OCI-LY1 (cell line): Measurements from ENCODE around the gene KRT40.
"Not testable (repeated sequence)": the region's sequence is repeated elsewhere in the genome, so short reads cannot be mapped to it uniquely, and the experiment has no call there.

ENCODE experiments used
- H2AFZ ChIP-seq: fragments of 200-600 bp; sonication (generic), shearing (Covaris generic); 2 replicates; pipeline ENCODE4 v1.6.0; 2014; ENCODE audit warnings: antibody characterized with exemption, mild to moderate bottlenecking, low read length
- H3F3A ChIP-seq: fragments of 200-600 bp; sonication (generic), shearing (Covaris generic); 2 replicates; pipeline ENCODE4 v1.6.0; 2014; ENCODE audit warnings: mild to moderate bottlenecking, antibody characterized with exemption, low read length, moderate library complexity; ENCODE audit not compliant: insufficient read depth
- H3K27ac ChIP-seq: fragments of 200-600 bp; sonication (generic); 2 replicates; pipeline ENCODE4 v1.5.1; 2014; ENCODE audit warnings: low read length, mixed run types, mild to moderate bottlenecking, low read depth; ENCODE audit not compliant: poor library complexity, severe bottlenecking
- H3K27me3 ChIP-seq: fragments of 200-600 bp; sonication (generic); 2 replicates; pipeline ENCODE4 v1.6.0; 2014; ENCODE audit warnings: antibody characterized with exemption, mild to moderate bottlenecking, low read length, moderate library complexity; ENCODE audit not compliant: insufficient read depth
- H3K36me3 ChIP-seq: fragments of 200-600 bp; sonication (generic); 2 replicates; pipeline ENCODE4 v1.6.1; 2014; ENCODE audit warnings: mild to moderate bottlenecking, antibody characterized with exemption, low read length, moderate library complexity, mixed read lengths; ENCODE audit not compliant: insufficient read depth
- H3K4me1 ChIP-seq: fragments of 200-600 bp; sonication (generic); 2 replicates; pipeline ENCODE4 v1.5.1; 2014; ENCODE audit warnings: mild to moderate bottlenecking, low read length, moderate library complexity; ENCODE audit not compliant: insufficient read depth, severe bottlenecking
- H3K4me2 ChIP-seq: fragments of 200-600 bp; sonication (generic), shearing (Covaris generic); 2 replicates; pipeline ENCODE4 v1.6.1; 2014; ENCODE audit warnings: low read length
- H3K4me3 ChIP-seq: fragments of 200-600 bp; sonication (generic); 2 replicates; pipeline ENCODE4 v1.5.1; 2014; ENCODE audit warnings: low read length, low read depth, mild to moderate bottlenecking, mixed read lengths; ENCODE audit not compliant: poor library complexity, severe bottlenecking
- H3K79me2 ChIP-seq: fragments of 200-600 bp; shearing (Covaris generic); 2 replicates; pipeline ENCODE4 v1.6.1; 2016; ENCODE audit warnings: mixed run types, low read length, mixed read lengths; ENCODE audit not compliant: insufficient read depth
- H3K9ac ChIP-seq: fragments of 200-600 bp; sonication (generic), shearing (Covaris generic); 2 replicates; pipeline ENCODE4 v1.6.1; 2014; ENCODE audit warnings: mild to moderate bottlenecking, low read length, mixed read lengths
- H3K9me2 ChIP-seq: fragments of 200-600 bp; sonication (generic), shearing (Covaris generic); 2 replicates; pipeline ENCODE4 v1.6.1; 2014; ENCODE audit warnings: low read depth, mild to moderate bottlenecking, low read length, mixed read lengths
- H3K9me3 ChIP-seq: fragments of 200-600 bp; shearing (Covaris generic); 2 replicates; pipeline ENCODE4 v1.6.1; 2014; ENCODE audit warnings: low read length, mixed read lengths
- H4K20me1 ChIP-seq: fragments of 200-600 bp; sonication (generic), shearing (Covaris generic); 2 replicates; pipeline ENCODE4 v1.6.0; 2016; ENCODE audit warnings: mild to moderate bottlenecking, low read length; ENCODE audit not compliant: insufficient read depth
- EZH2 ChIP-seq: fragments of 200-600 bp; sonication (generic), shearing (Covaris generic); IDR thresholded peaks from 2 replicates; pipeline ENCODE4 v1.8.0; 2017; ENCODE audit warnings: borderline replicate concordance, mixed run types, mild to moderate bottlenecking, antibody characterized with exemption, low read length, moderate library complexity, mixed read lengths
- TF ChIP-seq, protein P1 (sequence below): fragments of 200-600 bp; sonication (generic), shearing (Covaris generic); IDR thresholded peaks from 2 replicates; pipeline ENCODE4 v1.5.1; 2017; ENCODE audit warnings: mild to moderate bottlenecking, antibody characterized with exemption, low read length, moderate library complexity, mixed read lengths

KRT40 gene

GRCh38 chr17:41002814-41003213 is 18.7 kb upstream of the KRT40 start:
- H3K27ac ChIP-seq, result no peak overlapping the region
- H3K4me2 ChIP-seq, result no peak overlapping the region
- no peak overlapping the region for H3K9ac ChIP-seq
- no peak for TF ChIP-seq EZH2
- TF ChIP-seq, protein P1, sequence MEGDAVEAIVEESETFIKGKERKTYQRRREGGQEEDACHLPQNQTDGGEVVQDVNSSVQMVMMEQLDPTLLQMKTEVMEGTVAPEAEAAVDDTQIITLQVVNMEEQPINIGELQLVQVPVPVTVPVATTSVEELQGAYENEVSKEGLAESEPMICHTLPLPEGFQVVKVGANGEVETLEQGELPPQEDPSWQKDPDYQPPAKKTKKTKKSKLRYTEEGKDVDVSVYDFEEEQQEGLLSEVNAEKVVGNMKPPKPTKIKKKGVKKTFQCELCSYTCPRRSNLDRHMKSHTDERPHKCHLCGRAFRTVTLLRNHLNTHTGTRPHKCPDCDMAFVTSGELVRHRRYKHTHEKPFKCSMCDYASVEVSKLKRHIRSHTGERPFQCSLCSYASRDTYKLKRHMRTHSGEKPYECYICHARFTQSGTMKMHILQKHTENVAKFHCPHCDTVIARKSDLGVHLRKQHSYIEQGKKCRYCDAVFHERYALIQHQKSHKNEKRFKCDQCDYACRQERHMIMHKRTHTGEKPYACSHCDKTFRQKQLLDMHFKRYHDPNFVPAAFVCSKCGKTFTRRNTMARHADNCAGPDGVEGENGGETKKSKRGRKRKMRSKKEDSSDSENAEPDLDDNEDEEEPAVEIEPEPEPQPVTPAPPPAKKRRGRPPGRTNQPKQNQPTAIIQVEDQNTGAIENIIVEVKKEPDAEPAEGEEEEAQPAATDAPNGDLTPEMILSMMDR, result no peak
- H3K9me2 ChIP-seq, result no peaks in the 10 kb centered on the region
- no peak overlapping the region for H3K4me3 ChIP-seq
- H3K79me2 ChIP-seq, result no peaks in the 10 kb centered on the region
- H3K27me3 ChIP-seq, result no peaks in the 10 kb centered on the region; the same call in 1 of the 2 replicates
- H4K20me1 ChIP-seq, result no peaks in the 10 kb centered on the region
- no peaks in the 10 kb centered on the region for H3F3A ChIP-seq
- H3K4me1 ChIP-seq, result no peaks in the 10 kb centered on the region
- H3K36me3 ChIP-seq, result no peaks in the 10 kb centered on the region
- H2AFZ ChIP-seq, result no peak overlapping the region
- no peaks in the 10 kb centered on the region for H3K9me3 ChIP-seq

- H2AFZ ChIP-seq, result no peak overlapping the region
These were observed 17.7 kb upstream of the KRT40 start for GRCh38 chr17:41001795-41002194.

GRCh38 chr17:40999563-40999962 is 15.4 kb upstream of the KRT40 start, which contains the start of gene KRTAP3-2:
Gene KRTAP3-2 (minus strand): TSS chr17:40999906. CDS start chr17:40999853, 53 bp downstream.
- H3F3A ChIP-seq, H2AFZ ChIP-seq, H3K4me2 ChIP-seq, H3K79me2 ChIP-seq, H3K27ac ChIP-seq, H3K9ac ChIP-seq, H3K27me3 ChIP-seq, H3K9me3 ChIP-seq, H3K4me3 ChIP-seq, H3K36me3 ChIP-seq, H4K20me1 ChIP-seq, H3K9me2 ChIP-seq, H3K4me1 ChIP-seq: not testable (repeated sequence)

More at GRCh38 chr17:41001795-41002194, 17.7 kb upstream of the KRT40 start:
- Histone ChIP-seq H3K9me3 (no peaks in the 10 kb centered on the region), H3F3A (no peaks in the 10 kb centered on the region), H3K4me3 (no peak overlapping the region), H3K4me1 (no peaks in the 10 kb centered on the region), H4K20me1 (no peaks in the 10 kb centered on the region), H3K9ac (no peak overlapping the region), H3K9me2 (no peaks in the 10 kb centered on the region), H3K27me3 (no peaks in the 10 kb centered on the region; the same call in 1 of the 2 replicates), H3K79me2 (no peaks in the 10 kb centered on the region), H3K4me2 (no peak overlapping the region), H3K36me3 (no peaks in the 10 kb centered on the region), H3K27ac (no peak overlapping the region)
- TF ChIP-seq, protein P1, result no peak
- TF ChIP-seq EZH2, result no peak

DNA sequence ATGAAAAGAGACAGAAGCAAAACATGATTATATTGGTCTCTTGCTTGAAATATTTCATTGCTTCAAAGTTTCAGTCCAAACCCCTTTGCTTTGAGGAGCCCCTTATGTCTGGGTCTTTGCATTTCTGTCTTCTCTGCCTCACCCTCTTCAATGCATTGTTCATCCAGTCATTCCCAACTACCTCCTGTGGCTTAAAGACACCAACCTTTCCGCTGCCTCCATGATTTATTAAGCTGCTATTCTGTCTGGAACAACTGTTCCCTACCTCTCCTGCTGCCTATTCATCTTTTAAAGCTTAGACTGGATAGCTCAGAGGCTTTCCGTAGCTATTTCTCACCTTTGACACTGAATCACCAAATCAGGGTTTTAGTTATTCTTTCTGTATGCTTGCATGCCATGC is 13.2 kb upstream of the KRT40 start:
- Histone ChIP-seq H3K4me1 (no peaks in the 10 kb centered on the region), H3K9me2 (no peaks in the 10 kb centered on the region), H3K79me2 (no peaks in the 10 kb centered on the region), H3K4me2 (no peak overlapping the region), H2AFZ (no peak overlapping the region), H3K9ac (no peak overlapping the region), H3F3A (no peaks in the 10 kb centered on the region), H4K20me1 (no peaks in the 10 kb centered on the region), H3K36me3 (no peaks in the 10 kb centered on the region), H3K4me3 (no peak overlapping the region), H3K9me3 (no peaks in the 10 kb centered on the region), H3K27me3 (no peaks in the 10 kb centered on the region), H3K27ac (no peak overlapping the region)
- TF ChIP-seq, protein P1, result no peak
- TF ChIP-seq EZH2, result no peak
